Mesothelial cell of epicardium (in vitro differentiated cells): Measurements from ENCODE around the gene ZFYVE1. TPM values are rescaled to one million over a fixed set of nuclear protein-coding genes. Genes with fewer than 3 reads are reported as not detected.

Experiments
- DNase-seq, 2 experiments: peaks; one replicate each; pipeline ENCODE4 v3.0.0; 2021; ENCODE audit warnings: low spot score in 2 of 2; ENCODE audit not compliant: unreplicated experiment in 2 of 2
- H3K27ac Mint-ChIP-seq: 2 replicates; pipeline ENCODE4 v1.8.0; 2021; ENCODE audit warnings: mixed read lengths
- H3K27me3 Mint-ChIP-seq: 2 replicates; pipeline ENCODE4 v1.8.0; 2021; ENCODE audit warnings: low read depth, mixed read lengths
- H3K36me3 Mint-ChIP-seq: 2 replicates; pipeline ENCODE4 v1.8.0; 2021; ENCODE audit warnings: mixed read lengths
- H3K4me1 Mint-ChIP-seq: 2 replicates; pipeline ENCODE4 v1.8.0; 2021; ENCODE audit warnings: mixed read lengths
- H3K4me3 Mint-ChIP-seq: 2 replicates; pipeline ENCODE4 v1.8.0; 2021; ENCODE audit warnings: mild to moderate bottlenecking, moderate library complexity, mixed read lengths
- H3K9me3 Mint-ChIP-seq: 2 replicates; pipeline ENCODE4 v1.8.0; 2021; ENCODE audit warnings: mixed read lengths
- CTCF ChIP-seq: fragments of 200-600 bp; sonication (generic); IDR thresholded peaks from one replicate; pipeline ENCODE4 v1.5.0; 2021; ENCODE audit warnings: antibody characterized with exemption; ENCODE audit not compliant: unreplicated experiment
- total RNA-seq: library from RNA; stranded (reverse); gene quantifications from 3 replicates; pipeline ENCODE4 v1.2.1, GENCODE V29; 2021

Gene ZFYVE1
- total RNA-seq, 1 donor from 2014 or later: 21.4 TPM

- no peaks in the 10 kb centered on the region for H3K9me3 Mint-ChIP-seq
- no peaks in the 10 kb centered on the region for H3K4me1 Mint-ChIP-seq
- H3K27ac Mint-ChIP-seq: no peak overlapping the region
- H3K4me3 Mint-ChIP-seq: no peak overlapping the region
- H3K36me3 Mint-ChIP-seq: peaks cover 41% of the 10 kb centered on the region
- DNase-seq: no peak
- TF ChIP-seq CTCF: no peak
- H3K27me3 Mint-ChIP-seq: no peaks in the 10 kb centered on the region
Observed at GRCh38 chr14:72942934-72943333, 84.0 kb downstream of the ZFYVE1 start.

GRCh38 chr14:72941286-72941985 lies 85.5 kb downstream of the ZFYVE1 start:
- Mint-ChIP-seq H3K36me3 (peaks cover 53% of the 10 kb centered on the region), H3K9me3 (no peaks in the 10 kb centered on the region), H3K4me3 (no peak overlapping the region), H3K27me3 (no peaks in the 10 kb centered on the region), H3K4me1 (no peaks in the 10 kb centered on the region), H3K27ac (no peak overlapping the region)
- no peak for DNase-seq
- TF ChIP-seq CTCF: no peak

- H3K9me3 Mint-ChIP-seq: no peaks in the 10 kb centered on the region
Observed at GRCh38 chr14:72939630-72940029, 87.3 kb downstream of the ZFYVE1 start.

GRCh38 chr14:72932893-72933292 lies 94.0 kb downstream of the ZFYVE1 start:
- DNase-seq: no peak
- H3K27ac Mint-ChIP-seq: no peak overlapping the region
- peaks cover 12% of the 10 kb centered on the region for H3K36me3 Mint-ChIP-seq
- H3K27me3 Mint-ChIP-seq: no peaks in the 10 kb centered on the region
- H3K9me3 Mint-ChIP-seq: no peaks in the 10 kb centered on the region
- no peak overlapping the region for H3K4me3 Mint-ChIP-seq
- TF ChIP-seq CTCF: no peak
- H3K4me1 Mint-ChIP-seq: no peaks in the 10 kb centered on the region

More at GRCh38 chr14:72939630-72940029, 87.3 kb downstream of the ZFYVE1 start:
- Mint-ChIP-seq H3K4me3 (no peak overlapping the region), H3K27me3 (no peaks in the 10 kb centered on the region), H3K4me1 (no peaks in the 10 kb centered on the region), H3K27ac (no peak overlapping the region), H3K36me3 (peaks cover 47% of the 10 kb centered on the region)
- DNase-seq: no peak
- TF ChIP-seq CTCF: no peak

GRCh38 chr14:72929316-72930080 lies 97.4 kb downstream of the ZFYVE1 start:
- Mint-ChIP-seq H3K27me3 (peaks cover 3% of the 10 kb centered on the region), H3K4me3 (no peak overlapping the region), H3K9me3 (no peaks in the 10 kb centered on the region), H3K27ac (no peak overlapping the region), H3K36me3 (no peaks in the 10 kb centered on the region), H3K4me1 (peaks cover 14% of the 10 kb centered on the region)
- TF ChIP-seq CTCF: no peak
- no peak for DNase-seq
